Neural cell (in vitro differentiated cells): Measurements from ENCODE around the gene COL23A1. TPM values are rescaled to one million over a fixed set of nuclear protein-coding genes. Genes with fewer than 3 reads are reported as not detected.

Experiments used
- H2AFZ ChIP-seq: fragments of 200-600, 300-800 bp; sonication (generic), shearing (Covaris generic); 2 replicates; pipeline ENCODE4 v1.6.0; 2014; ENCODE audit warnings: low read depth, mild to moderate bottlenecking, antibody characterized with exemption, low read length, moderate library complexity
- H3F3A ChIP-seq: fragments of 200-600 bp; shearing (Covaris generic); 2 replicates; pipeline ENCODE4 v1.6.1; 2016; ENCODE audit warnings: mild to moderate bottlenecking, moderate library complexity, mixed read lengths, antibody characterized with exemption, low read length; ENCODE audit not compliant: insufficient read depth, poor library complexity, severe bottlenecking
- H3K27ac ChIP-seq: fragments of 200-600, 300-800 bp; sonication (generic), shearing (Covaris generic); 2 replicates; pipeline ENCODE4 v1.5.1; 2014; ENCODE audit warnings: mild to moderate bottlenecking, low read length, moderate library complexity
- H3K27me3 ChIP-seq: fragments of 300-800, 200-600 bp; sonication (generic), shearing (Covaris generic); 2 replicates; pipeline ENCODE4 v1.6.0; 2014; ENCODE audit warnings: mild to moderate bottlenecking, low read depth, low read length, moderate library complexity; ENCODE audit not compliant: insufficient read depth
- H3K36me3 ChIP-seq: fragments of 300-800, 200-600 bp; sonication (generic), shearing (Covaris generic); 2 replicates; pipeline ENCODE4 v1.5.1; 2014; ENCODE audit warnings: mild to moderate bottlenecking, antibody characterized with exemption, low read length, moderate library complexity; ENCODE audit not compliant: insufficient read depth
- H3K4me2 ChIP-seq: fragments of 300-800, 200-600 bp; sonication (generic), shearing (Covaris generic); 2 replicates; pipeline ENCODE4 v1.6.0; 2014; ENCODE audit warnings: mild to moderate bottlenecking, low read length
- H3K4me3 ChIP-seq: fragments of 300-800, 200-600 bp; sonication (generic), shearing (Covaris generic); 2 replicates; pipeline ENCODE4 v1.5.1; 2014; ENCODE audit warnings: mild to moderate bottlenecking, low read length, moderate library complexity
- H3K79me2 ChIP-seq: fragments of 200-600 bp; shearing (Covaris generic); replicated peaks from 2 replicates; pipeline ENCODE4 v1.6.0; 2014; ENCODE audit warnings: mild to moderate bottlenecking, low read length, moderate library complexity; ENCODE audit not compliant: insufficient read depth
- H3K9ac ChIP-seq: fragments of 300-800, 200-600 bp; sonication (generic), shearing (Covaris generic); 2 replicates; pipeline ENCODE4 v1.6.1; 2016; ENCODE audit warnings: mild to moderate bottlenecking, low read length, mixed read lengths
- H3K9me2 ChIP-seq: fragments of 200-600 bp; shearing (Covaris generic); 2 replicates; pipeline ENCODE4 v1.6.1; 2016; ENCODE audit warnings: mild to moderate bottlenecking, low read length, mixed read lengths; ENCODE audit not compliant: insufficient read depth
- H3K9me3 ChIP-seq: fragments of 200-600, 300-800 bp; sonication (generic), shearing (Covaris generic); 2 replicates; pipeline ENCODE4 v1.6.1; 2016; ENCODE audit warnings: mild to moderate bottlenecking, mixed run types, low read length, moderate library complexity, mixed read lengths
- H4K20me1 ChIP-seq: fragments of 200-600 bp; shearing (Covaris generic); 2 replicates; pipeline ENCODE4 v1.6.1; 2016; ENCODE audit warnings: mild to moderate bottlenecking, mixed run types; ENCODE audit not compliant: insufficient read depth
- CTCF ChIP-seq: fragments of 450-650 bp; IDR thresholded peaks from 2 replicates; pipeline ENCODE4 v1.5.1; 2014; ENCODE audit warnings: antibody characterized with exemption, mild to moderate bottlenecking, moderate library complexity; ENCODE audit not compliant: poor library complexity, severe bottlenecking
- EP300 ChIP-seq: fragments of 450-650 bp; conservative IDR thresholded peaks from 2 replicates; pipeline ENCODE4 v1.6.1; 2014; ENCODE audit warnings: antibody characterized with exemption, mild to moderate bottlenecking, moderate library complexity; ENCODE audit not compliant: poor library complexity, severe bottlenecking
- EZH2 ChIP-seq: fragments of 200-600, 300-800 bp; shearing (Covaris generic), sonication (generic); IDR thresholded peaks from 2 replicates; pipeline ENCODE4 v1.6.1; 2014; ENCODE audit warnings: antibody characterized with exemption, low read length, borderline replicate concordance, mild to moderate bottlenecking; ENCODE audit not compliant: insufficient read depth, poor library complexity, severe bottlenecking
- MXI1 ChIP-seq: fragments of 450-650 bp; conservative IDR thresholded peaks from 2 replicates; pipeline ENCODE4 v1.6.1; 2014; ENCODE audit warnings: antibody characterized with exemption, mild to moderate bottlenecking; ENCODE audit not compliant: poor library complexity, severe bottlenecking
- POLR2AphosphoS5 ChIP-seq: IDR thresholded peaks from 2 replicates; pipeline ENCODE4 v1.6.1; 2012
- RAD21 ChIP-seq: fragments of 450-650 bp; conservative IDR thresholded peaks from 2 replicates; pipeline ENCODE4 v1.6.1; 2014; ENCODE audit warnings: antibody characterized with exemption, mild to moderate bottlenecking, moderate library complexity
- REST ChIP-seq: IDR thresholded peaks from 2 replicates; pipeline ENCODE4 v1.6.1; 2012; ENCODE audit warnings: borderline replicate concordance
- SMC3 ChIP-seq: fragments of 450-650 bp; conservative IDR thresholded peaks from 2 replicates; pipeline ENCODE4 v1.6.1; 2014; ENCODE audit warnings: antibody characterized with exemption, mild to moderate bottlenecking, moderate library complexity; ENCODE audit not compliant: poor library complexity
- TAF1 ChIP-seq: IDR thresholded peaks from 2 replicates; pipeline ENCODE4 v1.6.1; 2012; ENCODE audit warnings: low read depth
- polyA plus RNA-seq: library from polyadenylated mRNA; depleted of rRNA; stranded (reverse); fragments of >200 nt; gene quantifications from 2 replicates; pipeline ENCODE4 v1.2.3, GENCODE V29; 2014

The COL23A1 gene
- polyA plus RNA-seq, 1 donor from 2014 or later, result not detected

GRCh38 chr5:178473854-178474253 is 116.3 kb downstream of the COL23A1 start:
- H3K9ac ChIP-seq, result no peak overlapping the region
- no peak for TF ChIP-seq POLR2AphosphoS5
- TF ChIP-seq EZH2, result no peak
- TF ChIP-seq MXI1, result no peak
- no peak for TF ChIP-seq EP300
- TF ChIP-seq RAD21, result no peak
- no peak for TF ChIP-seq SMC3
- no peak for TF ChIP-seq TAF1
- TF ChIP-seq REST, result no peak
- no peak for TF ChIP-seq CTCF
- H3K79me2 ChIP-seq, result no peaks in the 10 kb centered on the region
- no peaks in the 10 kb centered on the region for H3K9me2 ChIP-seq
- H3K27ac ChIP-seq, result no peak overlapping the region
- no peak overlapping the region for H2AFZ ChIP-seq
- no peaks in the 10 kb centered on the region for H3K36me3 ChIP-seq
- no peaks in the 10 kb centered on the region for H3F3A ChIP-seq
- no peaks in the 10 kb centered on the region for H3K9me3 ChIP-seq
- no peaks in the 10 kb centered on the region for H3K27me3 ChIP-seq
- no peak overlapping the region for H3K4me3 ChIP-seq
- H4K20me1 ChIP-seq, result no peaks in the 10 kb centered on the region
- no peak overlapping the region for H3K4me2 ChIP-seq

GRCh38 chr5:178472138-178472537 is 118.1 kb downstream of the COL23A1 start:
- Histone ChIP-seq H3K27me3 (no peaks in the 10 kb centered on the region), H3K27ac (no peak overlapping the region), H4K20me1 (no peaks in the 10 kb centered on the region), H3F3A (no peaks in the 10 kb centered on the region), H3K9ac (no peak overlapping the region), H3K4me3 (no peak overlapping the region), H3K4me2 (no peak overlapping the region), H3K79me2 (no peaks in the 10 kb centered on the region), H3K9me3 (no peaks in the 10 kb centered on the region), H2AFZ (no peak overlapping the region), H3K9me2 (no peaks in the 10 kb centered on the region), H3K36me3 (no peaks in the 10 kb centered on the region)
- TF ChIP-seq EZH2 (no peak), EP300 (no peak), MXI1 (no peak), REST (no peak), TAF1 (no peak)
